IMR-90 (cell line): Measurements from ENCODE around the gene ATP8B4. TPM values are rescaled to one million over a fixed set of nuclear protein-coding genes. Genes with fewer than 3 reads are reported as not detected.

Experiments used
- ATAC-seq: fragments of 200-7000 bp; cut with Tn5 transposase; 2 replicates; pipeline ENCODE4 v1.9.1; 2020; ENCODE audit warnings: low read depth, mild to moderate bottlenecking, moderate library complexity
- BruUV-seq: library from RNA; stranded (reverse); fragments of 400-500 nt; replicated peaks from 2 replicates; lab custom pipeline; 2021; lab: Mats Ljungman, UMichigan
- CTCF ChIA-PET: fragments of 300-600 bp; formaldehyde crosslinking; extraction: SDS; loops from one replicate; lab custom pipeline; 2021; ENCODE audit warnings: antibody characterized with exemption; lab: Yijun Ruan, JAX
- POLR2A ChIA-PET: fragments of 300-600 bp; sonication (Branson Sonifier 250); formaldehyde crosslinking; loops from one replicate; lab custom pipeline; 2022; ENCODE audit warnings: antibody characterized with exemption; ENCODE audit not compliant: unreplicated experiment; lab: Charles Lee
- DNase-seq: peaks from one replicate; pipeline ENCODE4 v3.0.0; 2013
- H2AFZ ChIP-seq: replicated peaks from 2 replicates; pipeline ENCODE3; 2013; ENCODE audit warnings: low read length, mild to moderate bottlenecking; ENCODE audit not compliant: poor library complexity
- H2AK5ac ChIP-seq: 2 replicates; pipeline ENCODE4 v1.6.1; 2013; ENCODE audit warnings: low read depth, low read length, inconsistent platforms
- H2AK9ac ChIP-seq: replicated peaks from 2 replicates; pipeline ENCODE3; 2013; ENCODE audit warnings: mild to moderate bottlenecking, low read depth, low read length, moderate library complexity; ENCODE audit not compliant: poor library complexity
- H2BK120ac ChIP-seq: 2 replicates; pipeline ENCODE4 v1.6.1; 2013; ENCODE audit warnings: low read depth, low read length, inconsistent platforms
- H2BK15ac ChIP-seq: 3 replicates; pipeline ENCODE4 v1.6.1; 2013; ENCODE audit warnings: low read depth, low read length, inconsistent platforms
- H2BK20ac ChIP-seq: 2 replicates; pipeline ENCODE4 v1.6.1; 2013; ENCODE audit warnings: low read depth, mild to moderate bottlenecking, inconsistent platforms, low read length, moderate library complexity
- H2BK5ac ChIP-seq: 2 replicates; pipeline ENCODE4 v1.6.1; 2013; ENCODE audit warnings: mild to moderate bottlenecking, low read depth, low read length, inconsistent platforms; ENCODE audit not compliant: poor library complexity, severe bottlenecking
- H3K14ac ChIP-seq: replicated peaks from 2 replicates; pipeline ENCODE4 v1.6.1; 2013; ENCODE audit warnings: low read depth, low read length, inconsistent platforms
- H3K18ac ChIP-seq: 2 replicates; pipeline ENCODE4 v1.6.1; 2013; ENCODE audit warnings: low read depth, low read length, control low read depth
- H3K23ac ChIP-seq: 2 replicates; pipeline ENCODE4 v1.6.1; 2013; ENCODE audit warnings: low read depth, low read length, inconsistent platforms
- H3K27ac ChIP-seq: 2 replicates; pipeline ENCODE4 v1.5.1; 2013; ENCODE audit warnings: mild to moderate bottlenecking, control low read depth, low read length; ENCODE audit not compliant: insufficient read depth
- H3K27me3 ChIP-seq: 2 replicates; pipeline ENCODE4 v1.6.1; 2013; ENCODE audit warnings: low read length; ENCODE audit not compliant: control insufficient read depth, insufficient read depth
- H3K36me3 ChIP-seq: 2 replicates; pipeline ENCODE4 v1.6.1; 2013; ENCODE audit warnings: low read length, mixed read lengths; ENCODE audit not compliant: control insufficient read depth, insufficient read depth
- H3K4ac ChIP-seq: 2 replicates; pipeline ENCODE4 v1.6.1; 2013; ENCODE audit warnings: low read depth, low read length, inconsistent platforms
- H3K4me1 ChIP-seq: 2 replicates; pipeline ENCODE4 v1.6.1; 2013; ENCODE audit warnings: low read length, mixed read lengths; ENCODE audit not compliant: control insufficient read depth, insufficient read depth
- H3K4me2 ChIP-seq: 2 replicates; pipeline ENCODE4 v1.6.1; 2013; ENCODE audit warnings: low read depth, mild to moderate bottlenecking, control low read depth, low read length, moderate library complexity
- H3K4me3 ChIP-seq: 2 replicates; pipeline ENCODE4 v1.5.1; 2013; ENCODE audit warnings: low read depth, mild to moderate bottlenecking, control low read depth, low read length, moderate library complexity; ENCODE audit not compliant: insufficient read depth
- H3K56ac ChIP-seq: 2 replicates; pipeline ENCODE4 v1.6.1; 2013; ENCODE audit warnings: low read length, inconsistent platforms; ENCODE audit not compliant: insufficient read depth; ENCODE audit errors: extremely low read depth
- H3K79me1 ChIP-seq, 2 experiments: 2 replicates each; pipeline ENCODE4 v1.6.1; 2013; ENCODE audit warnings: low read length in 2 of 2, inconsistent platforms in 1 of 2, low read depth in 1 of 2
- H3K9ac ChIP-seq: 2 replicates; pipeline ENCODE4 v1.6.1; 2013; ENCODE audit warnings: low read depth, low read length, control low read depth
- H3K9me1 ChIP-seq: 2 replicates; pipeline ENCODE4 v1.6.1; 2013; ENCODE audit warnings: low read length, inconsistent platforms; ENCODE audit not compliant: insufficient read depth
- H3K9me3 ChIP-seq: 2 replicates; pipeline ENCODE4 v1.6.1; 2013; ENCODE audit warnings: low read length; ENCODE audit not compliant: control insufficient read depth, insufficient read depth
- H4K20me1 ChIP-seq: 2 replicates; pipeline ENCODE4 v1.6.1; 2013; ENCODE audit warnings: low read length, inconsistent platforms; ENCODE audit not compliant: insufficient read depth
- H4K5ac ChIP-seq: 2 replicates; pipeline ENCODE4 v1.6.1; 2013; ENCODE audit warnings: mild to moderate bottlenecking, low read depth, low read length, control low read depth
- H4K8ac ChIP-seq, 2 experiments: 2 replicates each; pipeline ENCODE4 v1.6.1; 2013; ENCODE audit warnings: low read depth in 2 of 2, low read length in 2 of 2, control low read depth in 1 of 2, inconsistent platforms in 1 of 2
- H4K91ac ChIP-seq: 2 replicates; pipeline ENCODE4 v1.6.1; 2013; ENCODE audit warnings: low read depth, low read length, inconsistent platforms; ENCODE audit not compliant: insufficient read depth
- BHLHE40 ChIP-seq: fragments of 150-350 bp; IDR thresholded peaks from 2 replicates; pipeline ENCODE4 v1.6.1; 2016; ENCODE audit warnings: mild to moderate bottlenecking, low read depth, low read length
- CEBPB ChIP-seq: IDR thresholded peaks from 2 replicates; pipeline ENCODE4 v1.6.1; 2012; ENCODE audit warnings: low read depth, low read length, improper control_type of control experiment
- CHD1 ChIP-seq: IDR thresholded peaks from 2 replicates; pipeline ENCODE4 v1.6.1; 2012; ENCODE audit warnings: low read depth, low read length, improper control_type of control experiment
- FOS ChIP-seq: fragments of 150-350 bp; IDR thresholded peaks from 2 replicates; pipeline ENCODE4 v1.6.1; 2016; ENCODE audit warnings: low read depth, low read length
- MAFK ChIP-seq: IDR thresholded peaks from 2 replicates; pipeline ENCODE4 v1.6.1; 2012; ENCODE audit warnings: low read depth, low read length, improper control_type of control experiment
- MAZ ChIP-seq: IDR thresholded peaks from 2 replicates; pipeline ENCODE4 v1.6.1; 2012; ENCODE audit warnings: low read depth, mild to moderate bottlenecking, low read length, improper control_type of control experiment, moderate library complexity, borderline replicate concordance
- MXI1 ChIP-seq: IDR thresholded peaks from 2 replicates; pipeline ENCODE4 v1.6.1; 2012; ENCODE audit warnings: low read depth, mild to moderate bottlenecking, low read length, moderate library complexity, borderline replicate concordance
- NFE2L2 ChIP-seq: fragments of 150-350 bp; IDR thresholded peaks from 2 replicates; pipeline ENCODE4 v1.6.1; 2016; ENCODE audit warnings: low read depth, mild to moderate bottlenecking, low read length
- POLR2A ChIP-seq: IDR thresholded peaks from 2 replicates; pipeline ENCODE4 v1.6.1; 2012; ENCODE audit warnings: mild to moderate bottlenecking, low read depth, low read length
- RAD21 ChIP-seq: IDR thresholded peaks from 2 replicates; pipeline ENCODE4 v1.6.1; 2012; ENCODE audit warnings: low read length, improper control_type of control experiment
- RCOR1 ChIP-seq: IDR thresholded peaks from 2 replicates; pipeline ENCODE4 v1.6.1; 2012; ENCODE audit warnings: mild to moderate bottlenecking, low read length, improper control_type of control experiment; ENCODE audit not compliant: insufficient replicate concordance
- RFX5 ChIP-seq: IDR thresholded peaks from 2 replicates; pipeline ENCODE4 v1.8.0; 2012; ENCODE audit warnings: low read depth, mild to moderate bottlenecking, low read length, moderate library complexity
- SMC3 ChIP-seq: fragments of 150-350 bp; IDR thresholded peaks from 2 replicates; pipeline ENCODE4 v1.6.1; 2016; ENCODE audit warnings: low read depth, mild to moderate bottlenecking, antibody characterized with exemption, low read length, moderate library complexity
- WGBS, 2 experiments: methylation state at CpG; one replicate each; pipeline versions ENCODE4 v1.1.5 to v1.1.7; 2013; ENCODE audit warnings: missing lambda C conversion rate in 2 of 2; ENCODE audit not compliant: insufficient read length in 1 of 2; ENCODE audit errors: extremely low coverage in 2 of 2; 5-methylcytosine and 5-hydroxymethylcytosine counted together
- dilution Hi-C: fragments of 300-500 bp; cut with HindIII; formaldehyde crosslinking; loops from one replicate; pipeline ENCODE4 v1.14.3; 2018; ENCODE audit warnings: low sequenced_read_pairs; ENCODE audit not compliant: unreplicated experiment
- in situ Hi-C: fragments of 300-500 bp; cut with MboI; formaldehyde crosslinking; loops from 3 replicates; pipeline ENCODE4 v1.14.3; 2019; ENCODE audit warnings: low sequenced_read_pairs, inconsistent platforms, mixed read lengths
- intact Hi-C: fragments of 100-400 bp; cut with micrococcal nuclease; formaldehyde crosslinking; loops from 2 replicates; pipeline ENCODE4 v1.10.0; 2022
- polyA plus RNA-seq, 3 experiments: library from polyadenylated mRNA; depleted of rRNA; stranded (reverse); fragments of >200 nt; gene quantifications; 2 replicates each; pipeline ENCODE4 v1.2.3, GENCODE V29; 2012; ENCODE audit warnings: low replicate concordance in 1 of 3
- total RNA-seq: library from RNA; depleted of rRNA; stranded (reverse); fragments of >200 nt; gene quantifications from 2 replicates; pipeline ENCODE4 v1.2.3, GENCODE V29; 2012
- TF ChIP-seq, protein P1 (sequence below): fragments of 150-350 bp; IDR thresholded peaks from 2 replicates; pipeline ENCODE4 v1.6.1; 2017; ENCODE audit warnings: mild to moderate bottlenecking, antibody characterized with exemption, low read length, low read depth
- TF ChIP-seq, protein P2 (sequence below): conservative IDR thresholded peaks from 2 replicates; pipeline ENCODE4 v1.5.1; 2012; ENCODE audit warnings: mild to moderate bottlenecking, low read depth, low read length, improper control_type of control experiment

The ATP8B4 gene
- total and polyA plus RNA-seq, 2 of the 4 experiments (the other 2 are of a cell fraction), result 0.12 to 0.54 TPM

DNA sequence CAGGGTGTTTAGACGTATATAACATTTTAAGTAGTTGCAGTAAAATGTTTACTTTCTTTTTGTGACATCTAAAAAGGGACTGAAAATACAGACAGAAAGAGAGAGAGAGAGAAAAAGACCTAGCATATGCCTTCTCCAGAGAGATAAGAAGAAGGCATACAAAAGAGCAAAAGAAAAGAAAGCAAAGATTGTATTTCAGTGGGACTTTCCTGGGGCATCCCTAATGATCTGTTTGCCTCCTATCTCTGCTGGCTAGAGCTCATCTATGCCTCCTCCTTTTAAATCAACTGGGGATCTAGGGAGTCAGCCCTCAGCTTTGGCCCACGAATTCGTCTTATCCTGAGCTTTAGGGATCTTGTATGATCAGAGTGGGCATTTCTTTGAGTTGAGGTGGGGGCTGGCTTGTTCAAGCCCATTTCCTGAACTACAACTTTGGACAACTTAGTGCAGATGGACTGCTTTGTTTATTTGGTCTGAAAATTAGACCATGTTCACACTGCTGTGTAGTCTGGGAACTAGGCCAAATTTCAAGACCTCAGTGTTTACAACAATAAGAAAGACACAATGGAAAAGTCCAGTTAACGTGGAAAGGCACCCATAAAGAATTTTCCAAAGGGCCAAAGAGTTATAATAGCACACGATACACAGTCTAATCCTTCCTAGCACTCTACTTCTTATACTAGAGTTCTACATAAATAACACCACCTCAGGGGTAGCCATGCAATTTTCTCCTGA lies 61.0 kb downstream of the ATP8B4 start (continued):
- TF ChIP-seq, protein P1, sequence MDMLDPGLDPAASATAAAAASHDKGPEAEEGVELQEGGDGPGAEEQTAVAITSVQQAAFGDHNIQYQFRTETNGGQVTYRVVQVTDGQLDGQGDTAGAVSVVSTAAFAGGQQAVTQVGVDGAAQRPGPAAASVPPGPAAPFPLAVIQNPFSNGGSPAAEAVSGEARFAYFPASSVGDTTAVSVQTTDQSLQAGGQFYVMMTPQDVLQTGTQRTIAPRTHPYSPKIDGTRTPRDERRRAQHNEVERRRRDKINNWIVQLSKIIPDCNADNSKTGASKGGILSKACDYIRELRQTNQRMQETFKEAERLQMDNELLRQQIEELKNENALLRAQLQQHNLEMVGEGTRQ, result no peak

DNA sequence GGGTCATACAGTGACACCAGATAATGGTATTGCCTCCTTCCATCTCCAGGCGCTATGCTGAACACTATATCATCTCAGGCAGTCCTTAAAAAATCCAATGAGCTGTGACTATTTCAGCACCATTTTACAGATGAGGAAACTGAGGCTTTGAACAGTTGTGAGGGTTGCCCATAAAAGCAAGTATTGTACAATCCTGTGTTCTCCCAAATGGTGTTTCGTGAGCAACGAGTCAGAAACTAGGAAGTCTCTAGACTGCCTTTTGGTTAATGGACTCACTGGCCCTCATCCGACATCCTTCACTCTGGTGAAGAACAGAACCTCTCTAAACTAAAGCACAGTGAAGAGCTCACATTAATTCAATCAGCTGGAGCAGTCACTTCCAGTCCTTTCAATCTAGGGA lies 61.8 kb downstream of the ATP8B4 start:
- peak overlapping the region; percentile 79 for H2AK9ac ChIP-seq
- peak overlapping the region; percentile 82; the same call in 2 of the 3 replicates for H2BK15ac ChIP-seq
- ChIA-PET POLR2A (no interaction called here), CTCF (interaction anchor here (1.0 kb wide), 1 partner anchor 15 kb away, joined by 3 read pairs; no protein-coding TSS in a partner anchor)
- dilution Hi-C loops (no loop called here), intact Hi-C loops (loop anchor here (5.0 to 10.0 kb wide), 2 partner anchors 260 to 902 kb away; partner anchors contain the start of gene COPS2), in situ Hi-C loops (no loop called here)
- H3K4me1 ChIP-seq, result peaks cover 18% of the 10 kb centered on the region
- no peak overlapping the region for H3K56ac ChIP-seq
- H3K14ac ChIP-seq, result peak overlapping the region; percentile 64; the same call in 1 of the 2 replicates
- H2BK5ac ChIP-seq, result peak overlapping the region; percentile 20
- no CpG with 5 or more reads among the region's 4 CpGs for WGBS, 2 experiments
- H4K91ac ChIP-seq, result peak overlapping the region; percentile 26; the same call in 1 of the 2 replicates
- no TSS peak for BruUV-seq
- H3K79me1 ChIP-seq, result 0 out of 4 replicates have a peak, but pooled peaks cover 0 to 5% of the 10 kb centered on the region in 2 experiments
- no peaks in the 10 kb centered on the region for H3K36me3 ChIP-seq
- TF ChIP-seq CEBPB (no peak), FOS (no peak), RAD21 (no peak), NFE2L2 (no peak), POLR2A (no peak), CHD1 (no peak), MAFK (no peak), MAZ (no peak), SMC3 (no peak), RCOR1 (no peak), BHLHE40 (no peak), RFX5 (no peak), MXI1 (no peak)
- TF ChIP-seq, protein P2, sequence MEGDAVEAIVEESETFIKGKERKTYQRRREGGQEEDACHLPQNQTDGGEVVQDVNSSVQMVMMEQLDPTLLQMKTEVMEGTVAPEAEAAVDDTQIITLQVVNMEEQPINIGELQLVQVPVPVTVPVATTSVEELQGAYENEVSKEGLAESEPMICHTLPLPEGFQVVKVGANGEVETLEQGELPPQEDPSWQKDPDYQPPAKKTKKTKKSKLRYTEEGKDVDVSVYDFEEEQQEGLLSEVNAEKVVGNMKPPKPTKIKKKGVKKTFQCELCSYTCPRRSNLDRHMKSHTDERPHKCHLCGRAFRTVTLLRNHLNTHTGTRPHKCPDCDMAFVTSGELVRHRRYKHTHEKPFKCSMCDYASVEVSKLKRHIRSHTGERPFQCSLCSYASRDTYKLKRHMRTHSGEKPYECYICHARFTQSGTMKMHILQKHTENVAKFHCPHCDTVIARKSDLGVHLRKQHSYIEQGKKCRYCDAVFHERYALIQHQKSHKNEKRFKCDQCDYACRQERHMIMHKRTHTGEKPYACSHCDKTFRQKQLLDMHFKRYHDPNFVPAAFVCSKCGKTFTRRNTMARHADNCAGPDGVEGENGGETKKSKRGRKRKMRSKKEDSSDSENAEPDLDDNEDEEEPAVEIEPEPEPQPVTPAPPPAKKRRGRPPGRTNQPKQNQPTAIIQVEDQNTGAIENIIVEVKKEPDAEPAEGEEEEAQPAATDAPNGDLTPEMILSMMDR, result no peak
- H4K20me1 ChIP-seq, result no peaks in the 10 kb centered on the region
- H2AK5ac ChIP-seq, result peak overlapping the region; percentile 41
- H2AFZ ChIP-seq, result no peak overlapping the region
- peak overlapping the region; percentile 66 for H3K4ac ChIP-seq
- H3K27ac ChIP-seq, result peak overlapping the region; percentile 51; the same call in 1 of the 2 replicates
- H3K18ac ChIP-seq, result peak overlapping the region; percentile 29
- H3K9me3 ChIP-seq, result no peaks in the 10 kb centered on the region
- H2BK120ac ChIP-seq, result peak overlapping the region; percentile 79
- no peak overlapping the region for H3K9ac ChIP-seq
- peak overlapping the region; percentile 10 to 20; a peak in 2 of 4 replicates for H4K8ac ChIP-seq
- peak overlapping the region; percentile 1; the same call in 1 of the 2 replicates for H3K23ac ChIP-seq
- peak overlapping the region; percentile 75 for H2BK20ac ChIP-seq
- no peak overlapping the region for H3K4me3 ChIP-seq
- peaks cover 15% of the 10 kb centered on the region for H3K9me1 ChIP-seq
- no peak overlapping the region for H3K4me2 ChIP-seq
- DNase-seq (no peak), ATAC-seq (no peak)
- H3K27me3 ChIP-seq, result no peaks in the 10 kb centered on the region
- peak overlapping the region; percentile 9 for H4K5ac ChIP-seq
